DMS53 (cell line): ENCODE results near the gene DNAAF5.

Experiments used
- DNase-seq: peaks from one replicate; lab custom pipeline; 2025; lab: John Stamatoyannopoulos, UW

The DNAAF5 gene

DNA sequence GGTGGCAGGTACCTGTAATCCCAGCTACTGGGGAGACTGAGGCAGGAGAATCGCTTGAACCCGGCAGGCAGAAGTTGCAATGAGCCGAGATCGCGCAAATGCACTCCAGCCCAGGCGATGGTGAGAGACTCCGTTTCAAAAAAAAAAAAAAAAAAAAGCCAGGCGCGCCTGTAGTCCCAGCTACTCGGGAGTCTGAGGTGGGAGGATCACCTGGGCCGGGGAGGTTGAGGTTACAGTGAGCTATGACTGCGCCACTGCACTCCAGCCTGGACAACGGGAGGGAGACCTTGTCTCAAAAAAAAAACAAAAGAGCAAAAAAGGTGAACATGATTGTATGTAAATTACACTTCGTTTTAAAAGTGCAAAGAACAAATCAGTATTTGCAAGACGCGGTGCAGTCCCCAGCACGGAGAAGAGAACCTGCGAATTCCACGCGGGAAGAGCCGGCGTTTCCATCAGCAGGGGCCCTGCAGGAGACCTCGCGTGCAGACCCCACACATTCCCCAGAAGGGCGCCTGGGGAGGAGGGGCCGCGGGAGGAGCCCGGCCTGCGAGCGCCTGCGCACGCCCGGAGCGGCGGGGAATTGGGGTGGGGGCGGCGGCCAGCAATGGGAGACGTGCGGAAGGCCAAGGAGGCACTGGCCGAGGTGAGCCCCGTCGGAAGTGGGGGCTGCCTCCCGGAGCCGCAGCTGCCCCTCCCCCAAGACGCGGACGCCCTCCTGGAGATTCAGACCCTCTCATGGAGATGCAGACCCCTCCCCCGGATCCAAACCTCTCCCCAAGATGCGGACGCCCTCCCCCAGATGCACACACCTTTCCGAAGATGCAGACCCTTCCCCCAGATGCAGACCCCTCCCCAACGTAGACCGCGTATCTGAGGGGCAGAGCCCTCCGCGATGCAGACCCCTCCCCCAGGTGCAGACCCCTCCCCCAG, 89.1 kb downstream of the DNAAF5 start:
- DNase-seq, result peak; percentile 72

- DNase-seq, result peak; percentile 99
Observed at GRCh38 chr7:816300-816750, 89.8 kb downstream of the DNAAF5 start.

- DNase-seq, result peak; percentile 62
Observed at GRCh38 chr7:816751-817671, 90.5 kb downstream of the DNAAF5 start.

DNA sequence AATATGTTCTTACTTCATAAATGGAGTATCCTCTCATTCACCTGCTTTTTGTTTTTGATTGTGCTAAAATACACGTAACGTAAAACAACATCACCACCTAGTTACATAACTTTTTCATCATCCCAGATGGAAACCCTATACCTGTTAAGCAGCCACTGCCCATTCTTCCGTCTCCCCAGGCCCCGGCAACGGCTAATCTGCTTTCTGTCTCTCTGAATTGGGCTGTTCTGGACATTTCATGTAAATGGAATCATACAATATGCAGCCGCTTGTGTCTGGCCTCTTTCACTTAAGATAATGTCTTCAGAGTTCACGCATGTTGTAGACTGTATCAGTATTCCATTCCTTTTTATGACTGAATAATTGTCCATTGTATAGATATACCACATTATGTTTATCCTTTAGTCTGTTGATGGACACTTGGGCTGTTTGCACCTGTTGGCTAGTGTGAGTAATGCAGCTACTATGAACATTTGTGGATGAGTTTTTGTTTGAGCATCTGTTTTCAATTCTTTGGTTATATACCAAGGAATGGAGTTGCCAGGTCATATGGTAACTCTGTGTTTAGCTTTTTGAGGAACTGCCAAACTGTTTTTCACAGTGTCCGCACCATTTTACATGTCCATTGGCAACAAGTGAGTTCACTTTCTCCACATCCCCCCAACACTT, 91.7 kb downstream of the DNAAF5 start:
- peak; percentile 55 for DNase-seq

- DNase-seq, result no peak
Observed at GRCh38 chr7:820341-820740, 93.8 kb downstream of the DNAAF5 start.

DNA sequence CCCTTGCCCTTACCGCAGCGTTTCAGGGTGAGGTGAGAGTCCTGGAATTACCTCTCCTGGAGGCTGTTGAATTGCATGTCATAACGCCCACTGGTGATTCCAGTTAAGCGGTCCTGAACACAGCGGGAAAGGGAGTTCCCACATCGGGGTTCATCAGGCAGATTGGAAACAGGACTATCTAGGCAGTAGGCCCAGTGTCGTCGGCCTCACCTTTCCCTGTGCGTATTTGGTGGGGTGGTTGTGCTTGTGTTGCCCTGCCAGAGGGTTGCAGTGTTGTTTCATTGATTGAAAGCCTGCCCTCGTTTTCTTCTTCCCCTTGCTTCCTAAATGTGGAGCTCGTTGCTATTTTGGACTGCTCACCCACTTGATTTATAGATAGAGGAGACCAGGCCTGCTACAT, 95.2 kb downstream of the DNAAF5 start:
- DNase-seq, result no peak

- no peak for DNase-seq
Observed at GRCh38 chr7:822692-823276, 96.3 kb downstream of the DNAAF5 start.

GRCh38 chr7:823649-824048, 97.2 kb downstream of the DNAAF5 start:
- DNase-seq, result no peak

DNA sequence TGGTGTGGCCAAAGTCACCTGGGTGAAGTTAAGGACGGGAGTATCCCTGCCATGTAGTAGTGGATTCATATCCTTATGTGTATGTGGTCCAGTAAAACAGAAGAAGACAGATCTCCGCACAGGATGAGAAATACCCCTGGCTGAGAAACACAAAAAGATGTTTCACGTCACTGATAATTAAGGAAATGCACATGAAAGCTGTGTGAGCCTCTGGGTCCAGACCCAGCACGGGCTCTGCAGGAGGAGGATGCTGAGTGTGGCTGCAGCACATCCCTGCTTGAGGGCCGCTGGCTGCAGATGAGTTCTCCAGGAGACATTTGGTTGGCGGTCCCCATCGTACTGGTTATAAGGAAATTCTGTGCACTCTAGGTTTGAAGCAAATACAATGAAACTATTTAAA, 97.6 kb downstream of the DNAAF5 start:
- no peak for DNase-seq

- DNase-seq, result no peak
Observed at GRCh38 chr7:824664-825063, 98.2 kb downstream of the DNAAF5 start.

DNA sequence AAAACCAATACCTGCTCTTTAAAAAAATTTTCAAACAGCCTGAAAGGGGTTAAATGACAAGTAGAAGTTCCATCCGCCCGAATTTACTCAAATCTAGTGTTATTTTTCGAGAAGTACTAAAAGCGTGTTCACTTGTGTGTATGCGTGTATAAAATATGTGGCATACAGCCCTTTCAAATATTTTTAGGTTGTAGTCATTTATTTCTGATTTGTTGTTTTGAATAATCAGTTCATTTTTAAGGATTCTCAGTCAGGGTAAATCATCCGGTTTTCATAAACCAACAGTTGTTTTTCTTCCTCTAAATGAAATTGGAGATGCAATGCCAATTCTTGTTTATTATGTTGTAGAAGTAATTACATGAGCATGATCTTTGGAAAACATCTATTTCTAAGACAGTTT, 98.9 kb downstream of the DNAAF5 start:
- DNase-seq, result no peak

DNA sequence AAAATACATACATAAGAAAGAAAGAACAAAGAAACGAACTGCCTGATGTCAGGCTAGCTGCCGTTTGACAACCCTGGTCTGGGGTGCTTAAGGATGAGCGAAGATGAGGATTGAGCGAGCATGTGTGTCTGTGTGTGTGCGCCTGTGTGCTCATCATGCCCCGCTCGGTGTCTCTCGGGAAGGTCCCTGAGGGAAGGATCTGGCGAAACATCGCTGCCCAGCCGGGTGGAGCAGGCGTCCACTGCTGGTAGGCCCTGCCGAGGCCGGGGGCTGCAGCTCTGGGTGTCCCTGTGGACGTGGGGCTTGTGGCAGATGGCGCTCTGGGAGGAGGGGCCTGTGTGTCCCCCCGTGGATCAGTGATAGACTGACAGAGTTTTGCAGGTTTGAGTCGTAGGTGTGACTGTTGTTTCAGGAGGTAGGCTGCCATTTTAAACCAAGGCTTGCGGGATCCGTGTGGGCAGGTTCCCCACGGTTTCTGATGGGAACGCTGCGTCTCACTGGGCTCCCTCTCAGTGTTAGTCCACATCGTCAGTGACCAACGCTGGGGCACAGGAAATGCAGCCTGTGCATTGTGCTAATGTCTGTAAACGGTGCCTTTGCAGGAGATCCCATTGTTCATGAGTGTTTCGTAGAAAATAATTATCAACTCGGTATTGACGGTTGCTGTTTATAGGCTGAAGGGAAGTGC, 99.9 kb downstream of the DNAAF5 start:
- no peak for DNase-seq

DNA sequence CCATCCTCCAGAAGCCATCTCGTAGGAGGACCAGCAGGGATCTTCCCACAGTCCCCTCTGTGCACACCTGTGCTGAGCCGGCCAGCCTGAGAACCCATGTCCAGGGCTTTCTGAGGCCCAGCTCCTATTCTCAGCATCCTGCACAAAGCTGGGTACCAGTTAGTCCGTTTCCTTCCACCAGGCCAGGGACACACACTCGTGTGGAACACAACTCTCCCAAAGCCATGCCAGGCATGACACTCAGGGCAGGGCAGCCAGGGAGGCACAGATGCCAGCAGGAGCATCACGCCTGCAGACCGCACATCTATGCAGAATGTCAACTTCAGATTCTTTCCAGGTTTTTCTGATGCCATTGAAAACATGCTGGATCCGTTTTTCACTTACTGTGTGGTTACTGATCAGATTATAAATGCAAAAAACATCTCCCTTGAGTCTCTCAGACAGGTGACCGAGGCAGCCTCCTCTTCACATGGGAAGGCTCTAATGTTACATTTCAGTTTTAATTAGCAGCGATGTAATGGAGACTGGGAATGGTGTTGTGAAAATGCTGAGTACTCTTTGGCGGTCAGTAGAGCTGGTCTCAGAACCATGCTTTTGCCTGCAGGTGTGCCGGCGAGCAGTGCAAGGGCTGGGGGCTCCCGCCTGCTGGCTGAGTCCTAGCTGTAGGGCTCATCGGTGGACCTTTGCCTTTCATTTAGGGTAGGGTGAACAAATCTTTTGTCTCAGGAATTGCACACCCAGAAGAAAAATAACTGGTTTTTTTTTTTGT, 102.5 kb downstream of the DNAAF5 start:
- no peak for DNase-seq

DNA sequence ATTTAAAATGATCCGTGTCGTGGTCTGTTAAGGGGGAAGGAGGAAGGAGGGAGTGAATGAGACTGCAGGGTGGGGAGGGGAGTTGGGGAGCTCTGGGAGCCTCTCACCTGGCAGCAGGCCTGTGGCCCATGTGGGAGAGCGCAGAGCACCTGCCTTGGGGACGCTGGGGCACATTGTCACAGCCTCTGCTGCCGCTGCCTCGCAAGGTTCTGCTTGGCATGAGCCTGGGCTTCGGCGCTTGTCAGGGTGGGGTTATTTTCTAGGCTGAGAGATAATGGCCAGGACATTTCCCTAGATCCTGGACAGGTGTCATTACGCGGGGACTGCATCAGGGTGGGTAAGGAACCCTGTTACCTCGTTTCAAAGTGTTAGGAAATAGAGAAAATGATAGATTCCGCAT, 103.6 kb downstream of the DNAAF5 start:
- DNase-seq, result no peak

DNA sequence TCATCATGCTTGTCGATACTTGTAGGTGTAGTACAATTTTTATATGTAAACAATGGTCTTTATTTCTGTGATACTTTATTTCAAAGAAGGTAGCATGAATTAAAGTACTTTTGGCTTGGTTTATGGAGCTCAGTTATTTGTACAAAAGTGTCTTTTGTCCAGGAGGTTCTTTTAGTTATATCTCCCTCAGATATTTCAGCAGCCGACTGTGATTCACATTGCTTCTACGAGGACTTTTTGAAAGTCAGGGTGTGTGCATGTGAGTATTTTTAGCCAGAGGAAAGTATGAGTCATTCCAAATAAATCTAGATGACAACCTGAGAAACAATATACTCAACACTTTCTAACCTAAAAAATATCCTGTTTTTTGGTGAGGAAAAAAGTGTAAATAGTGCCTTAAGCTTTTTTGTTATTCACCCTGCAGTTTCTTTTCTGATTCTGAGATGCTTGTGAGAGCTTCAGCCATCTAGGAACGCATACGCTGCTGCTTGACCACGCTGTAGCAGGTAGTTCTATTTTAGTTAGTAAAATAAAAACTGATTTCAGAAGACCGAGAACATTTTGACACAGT, 105.2 kb downstream of the DNAAF5 start:
- DNase-seq, result peak; percentile 34

GRCh38 chr7:832167-832967, 105.9 kb downstream of the DNAAF5 start, which contains the start of gene SUN1:
TSS of gene SUN1 (plus strand) at chr7:832476. CDS start at chr7:832525, 49 bp downstream.
- DNase-seq, result peak; percentile 48

GRCh38 chr7:832968-833424, 106.5 kb downstream of the DNAAF5 start:
- DNase-seq, result no peak

DNA sequence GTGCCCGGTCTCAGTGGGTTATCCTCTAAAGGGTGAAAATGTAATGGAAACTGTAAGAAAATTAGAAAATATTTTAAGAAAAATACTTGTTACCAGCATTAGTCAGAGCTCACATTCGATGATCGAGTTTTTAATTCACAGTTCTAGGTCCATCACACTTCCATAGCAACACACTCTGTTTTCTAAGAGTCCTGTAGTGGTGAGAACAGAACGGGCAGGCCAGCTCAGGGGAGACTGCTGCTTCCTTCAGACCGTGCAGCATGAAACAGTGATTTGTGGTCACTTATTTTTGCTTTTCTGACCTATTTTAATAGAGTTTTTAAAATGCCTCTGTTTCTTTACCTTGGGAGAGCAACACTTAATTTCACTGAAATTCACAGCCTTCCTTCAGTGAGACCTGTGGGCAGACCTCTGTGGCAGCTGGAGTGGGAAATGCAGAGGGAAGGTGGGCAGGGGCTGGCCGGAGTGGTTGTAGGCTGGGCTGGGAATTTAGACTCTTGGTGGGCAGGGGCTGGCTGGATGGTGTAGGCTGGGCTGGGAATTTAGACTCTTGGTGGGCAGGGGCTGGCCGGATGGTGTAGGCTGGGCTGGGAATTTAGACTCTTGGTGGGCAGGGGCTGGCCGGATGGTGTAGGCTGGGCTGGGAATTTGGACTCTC, 107.2 kb downstream of the DNAAF5 start:
- DNase-seq, result no peak
